Measurements from ENCODE around the gene CD300LF. TPM values are rescaled to one million over a fixed set of nuclear protein-coding genes. Genes with fewer than 3 reads are reported as not detected.

The CD300LF gene
- total RNA-seq: not detected in 2 replicates

GRCh38 chr17:74712756-74713155 lies at the start of gene CD300LF:
Gene CD300LF (minus strand): TSS chr17:74712923. CDS start chr17:74712866, 57 bp downstream.

GRCh38 chr17:74748529-74749278 lies 36.0 kb upstream of the CD300LF start, which contains the start of gene NHERF1:
Gene NHERF1 (plus strand): TSS chr17:74748628. CDS start chr17:74748847, 219 bp downstream.

DNA sequence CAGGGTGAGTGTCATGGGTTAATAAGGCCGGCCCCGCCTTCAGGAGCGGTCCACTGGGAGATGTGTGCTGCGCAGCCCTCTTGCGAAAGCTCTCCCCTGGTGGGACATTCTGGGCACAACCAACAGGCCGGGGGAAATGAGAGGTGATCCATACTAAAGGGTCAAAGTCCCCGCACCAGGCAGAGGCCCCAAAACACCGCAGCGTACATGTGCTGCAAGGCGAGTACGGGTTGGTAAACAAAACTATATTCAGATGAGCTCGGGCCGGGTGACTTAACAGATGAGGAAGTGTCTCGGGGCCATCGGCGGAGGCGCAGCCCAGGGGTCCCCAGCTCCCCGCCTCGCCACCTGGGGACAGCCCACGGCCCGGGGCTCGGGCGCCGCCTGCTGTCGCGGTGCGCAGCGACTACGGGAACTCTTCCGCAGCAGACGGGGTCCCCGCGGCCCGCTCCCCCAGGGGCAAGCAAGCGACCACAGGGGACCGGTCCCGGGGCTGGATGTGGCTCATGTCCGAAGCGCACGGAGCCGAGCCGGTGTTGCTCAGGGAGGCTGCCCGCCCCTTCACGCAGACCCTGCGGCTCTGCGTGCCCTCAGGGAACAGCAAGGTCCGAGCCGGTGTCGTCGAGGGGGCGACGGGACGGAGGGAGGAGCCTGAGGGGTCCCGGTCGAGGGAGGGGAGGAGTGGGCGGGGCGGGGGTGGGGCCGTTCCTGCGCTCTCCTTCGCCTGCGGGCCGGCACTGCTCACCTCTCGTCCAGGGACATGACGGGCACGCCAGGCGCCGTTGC lies 24.0 kb upstream of the CD300LF start, which contains the start of gene RAB37:
Gene RAB37, plus strand, starts transcription at position 744 of the 786 bp plus-strand sequence. Its CDS starts 17 bp downstream, at position 761.

Other genes starting within 250 kb of the CD300LF start
- not detected in 2 replicates for gene CD300A, start 246.3 kb downstream of the CD300LF start, total RNA-seq
- not detected in 2 replicates for gene CD300LB, start 181.4 kb downstream of the CD300LF start, total RNA-seq
- not detected in 2 replicates for gene CD300C, start 166.8 kb downstream of the CD300LF start, total RNA-seq
- gene CD300H, start 145.4 kb downstream of the CD300LF start, total RNA-seq: not detected in 2 replicates
- gene CD300LD, start 120.6 kb downstream of the CD300LF start, total RNA-seq: not detected in 2 replicates
- gene CD300E, start 89.2 kb downstream of the CD300LF start, total RNA-seq: not detected in 2 replicates
- gene RAB37, start 24.3 kb upstream of the CD300LF start, total RNA-seq: 0.13 and 0.43 TPM in 2 replicates
- gene NHERF1, start 35.7 kb upstream of the CD300LF start, total RNA-seq: 17.8 and 30.4 TPM in 2 replicates
- gene NAT9, start 63.4 kb upstream of the CD300LF start, total RNA-seq: 22.9 and 28.6 TPM in 2 replicates
- 0.07 and 0.53 TPM in 2 replicates for gene GRIN2C, start 147.0 kb upstream of the CD300LF start, total RNA-seq
- 39.8 and 42.3 TPM in 2 replicates for gene FDXR, start 160.1 kb upstream of the CD300LF start, total RNA-seq
- not detected in 2 replicates for gene FADS6, start 180.7 kb upstream of the CD300LF start, total RNA-seq
- not detected in 2 replicates for gene USH1G, start 210.3 kb upstream of the CD300LF start, total RNA-seq
- not detected in 2 replicates for gene OTOP2, start 211.3 kb upstream of the CD300LF start, total RNA-seq
- gene OTOP3, start 223.0 kb upstream of the CD300LF start, total RNA-seq: not detected in 2 replicates

Data from thoracic aorta endothelial cell (primary cell).